Measurements from ENCODE around the gene IQGAP3.
A peak's percentile ranks its signal among the peaks of the same experiment; 100 is the strongest.

IQGAP3 gene

GRCh38 chr1:156538711-156539440 lies 33.5 kb downstream of the IQGAP3 start:
- no peak for DNase-seq (ENCODE audit: low spot score)

- DNase-seq (ENCODE audit: low spot score), result no peak
Observed at GRCh38 chr1:156537027-156537426, 35.3 kb downstream of the IQGAP3 start.

GRCh38 chr1:156534424-156535060 lies 37.8 kb downstream of the IQGAP3 start:
- no peak for DNase-seq (ENCODE audit: low spot score)

- no peak for DNase-seq (ENCODE audit: low spot score)
Observed at GRCh38 chr1:156533568-156534220, 38.7 kb downstream of the IQGAP3 start.

- DNase-seq (ENCODE audit: low spot score), result no peak
Observed at GRCh38 chr1:156532374-156532773, 40.0 kb downstream of the IQGAP3 start.

GRCh38 chr1:156530006-156530405 lies 42.4 kb downstream of the IQGAP3 start:
- no peak for DNase-seq (ENCODE audit: low spot score)

- no peak for DNase-seq (ENCODE audit: low spot score)
Observed at GRCh38 chr1:156528875-156529425, 43.4 kb downstream of the IQGAP3 start.

GRCh38 chr1:156528231-156528630 lies 44.1 kb downstream of the IQGAP3 start:
- no peak for DNase-seq (ENCODE audit: low spot score)

- DNase-seq (ENCODE audit: low spot score), result no peak
Observed at GRCh38 chr1:156527584-156527983, 44.8 kb downstream of the IQGAP3 start.

- no peak for DNase-seq (ENCODE audit: low spot score)
Observed at GRCh38 chr1:156525856-156526489, 46.4 kb downstream of the IQGAP3 start.

- DNase-seq (ENCODE audit: low spot score), result no peak
Observed at GRCh38 chr1:156525071-156525501, 47.3 kb downstream of the IQGAP3 start.

GRCh38 chr1:156524481-156524869 lies 47.9 kb downstream of the IQGAP3 start:
- DNase-seq (ENCODE audit: low spot score), result no peak

GRCh38 chr1:156523801-156524480 lies 48.4 kb downstream of the IQGAP3 start:
- DNase-seq (ENCODE audit: low spot score), result no peak

- no peak for DNase-seq (ENCODE audit: low spot score)
Observed at GRCh38 chr1:156522443-156522970, 49.9 kb downstream of the IQGAP3 start.

GRCh38 chr1:156517748-156518147 lies 54.6 kb downstream of the IQGAP3 start:
- DNase-seq (ENCODE audit: low spot score), result no peak

- no peak for DNase-seq (ENCODE audit: low spot score)
Observed at GRCh38 chr1:156516821-156517220, 55.5 kb downstream of the IQGAP3 start.

- DNase-seq (ENCODE audit: low spot score), result no peak
Observed at GRCh38 chr1:156515956-156516355, 56.4 kb downstream of the IQGAP3 start.

GRCh38 chr1:156513185-156513584 lies 59.2 kb downstream of the IQGAP3 start:
- DNase-seq (ENCODE audit: low spot score), result no peak

- DNase-seq (ENCODE audit: low spot score), result no peak
Observed at GRCh38 chr1:156511644-156512043, 60.7 kb downstream of the IQGAP3 start.

- peak; percentile 80 for DNase-seq (ENCODE audit: low spot score)
Observed at GRCh38 chr1:156510709-156511108, 61.7 kb downstream of the IQGAP3 start.

- DNase-seq (ENCODE audit: low spot score), result no peak
Observed at GRCh38 chr1:156509424-156510034, 62.8 kb downstream of the IQGAP3 start.
